Measurements from ENCODE around the gene ZNF277.

DNA sequence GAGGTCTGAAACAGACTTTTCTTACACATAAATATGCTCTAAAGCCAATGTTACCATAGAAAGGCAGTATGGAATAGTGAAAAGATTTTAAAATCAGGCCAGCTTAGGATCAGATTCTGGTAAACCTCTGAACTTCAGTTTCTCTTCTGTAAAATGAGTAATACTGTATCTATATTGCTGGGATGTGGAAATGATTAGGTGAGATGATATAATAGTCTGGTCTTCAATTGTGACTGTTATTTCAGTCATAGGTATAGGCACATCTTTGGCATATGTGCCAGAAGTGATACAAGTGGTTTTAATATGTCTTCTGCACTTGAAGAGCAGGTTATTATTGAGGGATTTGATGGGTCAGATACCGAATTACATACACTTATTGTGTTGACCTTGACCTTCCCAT lies 7.2 kb downstream of the ZNF277 start:
- TF ChIP-seq CTCF (IDR thresholded peaks at IDR 0.05): no peak
- no peak for TF ChIP-seq POLR2A (IDR thresholded peaks at IDR 0.05)
